Type B pancreatic cell (in vitro differentiated cells): ENCODE data around the gene VAT1L. TPM values are rescaled to one million over a fixed set of nuclear protein-coding genes. Genes with fewer than 3 reads are reported as not detected.

Experiments
- DNase-seq: peaks from one replicate; pipeline ENCODE4 v3.0.0; 2021; ENCODE audit warnings: mixed read lengths; ENCODE audit not compliant: unreplicated experiment; ENCODE audit errors: extremely low spot score
- H3K27ac Mint-ChIP-seq: 2 replicates; pipeline ENCODE4 v1.8.0; 2021; ENCODE audit warnings: mild to moderate bottlenecking, mixed read lengths
- H3K27me3 Mint-ChIP-seq: 2 replicates; pipeline ENCODE4 v1.8.0; 2021; ENCODE audit warnings: mixed read lengths
- H3K36me3 Mint-ChIP-seq: 2 replicates; pipeline ENCODE4 v1.8.0; 2021; ENCODE audit warnings: mixed read lengths
- H3K4me1 Mint-ChIP-seq: one replicate; pipeline ENCODE4 v1.8.0; 2021; ENCODE audit warnings: mixed read lengths; ENCODE audit not compliant: unreplicated experiment
- H3K4me3 Mint-ChIP-seq: 2 replicates; pipeline ENCODE4 v1.8.0; 2021; ENCODE audit warnings: mild to moderate bottlenecking, mixed read lengths
- H3K9me3 Mint-ChIP-seq: 2 replicates; pipeline ENCODE4 v1.8.0; 2021; ENCODE audit warnings: mixed read lengths
- total RNA-seq: library from RNA; stranded (reverse); gene quantifications from 2 replicates; pipeline ENCODE4 v1.2.1, GENCODE V29; 2021; ENCODE audit warnings: low replicate concordance
- TF ChIP-seq, protein P1 (sequence below): fragments of 200-600 bp; sonication (generic); conservative IDR thresholded peaks from 2 replicates; pipeline ENCODE4 v1.5.0; 2021; ENCODE audit warnings: antibody characterized with exemption, mild to moderate bottlenecking

Gene VAT1L
- total RNA-seq, 1 donor from 2014 or later = 12.4 TPM

DNA sequence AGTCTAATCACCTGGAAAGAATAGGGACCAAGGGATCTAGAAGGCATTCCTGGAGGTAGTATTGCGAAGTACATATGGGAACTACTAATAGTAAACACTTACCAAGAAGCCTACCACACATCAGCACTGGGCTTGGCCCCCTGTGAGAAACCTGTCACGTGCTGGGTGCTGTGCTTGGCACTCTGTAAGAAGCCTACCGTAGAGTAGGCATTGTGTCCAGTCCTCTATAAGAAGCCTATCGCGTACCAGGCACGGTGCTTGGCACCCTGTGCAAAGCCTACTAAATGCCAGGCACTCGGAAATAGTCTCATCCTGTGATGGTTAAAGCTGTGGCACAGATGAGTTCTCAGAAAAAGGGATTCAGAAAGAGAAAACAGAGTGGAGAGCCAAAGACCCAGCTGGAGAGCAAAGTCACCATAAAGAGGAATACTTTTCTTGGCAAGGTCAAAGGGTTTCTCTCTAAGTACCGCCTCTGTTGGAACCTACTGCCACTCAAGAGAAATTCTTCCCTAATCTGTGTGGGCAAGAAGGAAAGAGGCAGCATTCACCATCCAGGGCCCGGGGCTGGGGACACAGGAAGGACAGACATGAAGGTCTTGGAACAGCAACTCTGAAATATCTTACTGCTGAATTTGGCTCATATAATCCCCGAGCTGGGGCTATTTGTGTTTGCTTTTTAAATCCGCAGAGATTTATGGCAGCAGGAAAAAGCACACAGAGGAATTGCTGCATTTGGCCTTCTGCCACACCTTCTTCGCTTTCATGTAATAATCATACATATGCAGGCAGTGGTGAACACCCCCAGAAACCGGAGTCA is 81.8 kb downstream of the VAT1L start:
- TF ChIP-seq, protein P1, sequence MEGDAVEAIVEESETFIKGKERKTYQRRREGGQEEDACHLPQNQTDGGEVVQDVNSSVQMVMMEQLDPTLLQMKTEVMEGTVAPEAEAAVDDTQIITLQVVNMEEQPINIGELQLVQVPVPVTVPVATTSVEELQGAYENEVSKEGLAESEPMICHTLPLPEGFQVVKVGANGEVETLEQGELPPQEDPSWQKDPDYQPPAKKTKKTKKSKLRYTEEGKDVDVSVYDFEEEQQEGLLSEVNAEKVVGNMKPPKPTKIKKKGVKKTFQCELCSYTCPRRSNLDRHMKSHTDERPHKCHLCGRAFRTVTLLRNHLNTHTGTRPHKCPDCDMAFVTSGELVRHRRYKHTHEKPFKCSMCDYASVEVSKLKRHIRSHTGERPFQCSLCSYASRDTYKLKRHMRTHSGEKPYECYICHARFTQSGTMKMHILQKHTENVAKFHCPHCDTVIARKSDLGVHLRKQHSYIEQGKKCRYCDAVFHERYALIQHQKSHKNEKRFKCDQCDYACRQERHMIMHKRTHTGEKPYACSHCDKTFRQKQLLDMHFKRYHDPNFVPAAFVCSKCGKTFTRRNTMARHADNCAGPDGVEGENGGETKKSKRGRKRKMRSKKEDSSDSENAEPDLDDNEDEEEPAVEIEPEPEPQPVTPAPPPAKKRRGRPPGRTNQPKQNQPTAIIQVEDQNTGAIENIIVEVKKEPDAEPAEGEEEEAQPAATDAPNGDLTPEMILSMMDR = no peak
- H3K27me3 Mint-ChIP-seq = no peaks in the 10 kb centered on the region
- no peak for DNase-seq
- H3K27ac Mint-ChIP-seq = no peak overlapping the region
- peaks cover 13% of the 10 kb centered on the region for H3K4me1 Mint-ChIP-seq
- H3K9me3 Mint-ChIP-seq = no peaks in the 10 kb centered on the region
- no peak overlapping the region for H3K4me3 Mint-ChIP-seq
- H3K36me3 Mint-ChIP-seq = no peaks in the 10 kb centered on the region

DNA sequence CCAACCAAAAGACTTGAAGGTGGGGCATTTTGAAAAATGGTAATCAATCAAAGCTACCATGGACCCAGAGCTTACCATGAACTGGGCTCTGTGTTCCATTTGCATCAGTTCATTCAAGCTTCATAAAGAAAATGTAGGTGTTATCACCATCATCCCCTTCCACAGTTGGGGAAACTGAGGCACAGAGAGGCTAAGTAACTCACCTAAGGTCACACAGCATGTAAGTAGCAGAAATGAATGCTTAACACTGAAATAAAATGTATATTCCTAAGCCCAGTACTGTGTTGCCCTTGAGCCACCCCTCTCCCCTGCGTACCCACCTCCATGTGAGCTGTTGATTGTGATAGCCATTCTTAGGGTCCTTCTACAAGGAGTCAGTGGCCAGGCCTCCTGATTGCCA is 83.6 kb downstream of the VAT1L start:
- TF ChIP-seq, protein P1 = no peak
- H3K36me3 Mint-ChIP-seq = no peaks in the 10 kb centered on the region
- no peak overlapping the region for H3K27ac Mint-ChIP-seq
- no peak for DNase-seq
- H3K9me3 Mint-ChIP-seq = no peaks in the 10 kb centered on the region
- no peak overlapping the region for H3K4me3 Mint-ChIP-seq
- peaks cover 13% of the 10 kb centered on the region for H3K4me1 Mint-ChIP-seq
- no peaks in the 10 kb centered on the region for H3K27me3 Mint-ChIP-seq

DNA sequence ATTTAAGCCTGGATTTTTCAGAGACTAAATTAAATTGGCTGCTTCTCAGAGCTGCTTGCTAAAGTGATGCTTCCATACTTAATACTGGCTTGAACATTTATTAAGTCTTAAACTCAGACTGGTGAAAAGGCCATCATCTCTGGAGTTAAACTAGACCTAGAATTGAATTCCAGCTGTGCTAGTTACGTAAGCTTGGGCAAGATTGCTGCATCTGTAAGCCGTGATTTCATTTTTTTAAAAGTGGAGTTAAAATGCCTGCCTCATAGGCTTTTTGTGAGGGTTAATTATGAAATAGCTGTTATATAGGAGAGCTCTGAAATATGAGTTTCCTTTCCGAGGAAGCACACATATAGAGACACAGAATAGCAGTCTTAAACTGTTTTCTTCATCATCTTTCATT is 84.7 kb downstream of the VAT1L start:
- H3K36me3 Mint-ChIP-seq = no peaks in the 10 kb centered on the region
- H3K27ac Mint-ChIP-seq = no peak overlapping the region
- no peak for DNase-seq
- peaks cover 13% of the 10 kb centered on the region for H3K4me1 Mint-ChIP-seq
- H3K27me3 Mint-ChIP-seq = no peaks in the 10 kb centered on the region
- H3K9me3 Mint-ChIP-seq = no peaks in the 10 kb centered on the region
- no peak overlapping the region for H3K4me3 Mint-ChIP-seq
- TF ChIP-seq, protein P1 = no peak

DNA sequence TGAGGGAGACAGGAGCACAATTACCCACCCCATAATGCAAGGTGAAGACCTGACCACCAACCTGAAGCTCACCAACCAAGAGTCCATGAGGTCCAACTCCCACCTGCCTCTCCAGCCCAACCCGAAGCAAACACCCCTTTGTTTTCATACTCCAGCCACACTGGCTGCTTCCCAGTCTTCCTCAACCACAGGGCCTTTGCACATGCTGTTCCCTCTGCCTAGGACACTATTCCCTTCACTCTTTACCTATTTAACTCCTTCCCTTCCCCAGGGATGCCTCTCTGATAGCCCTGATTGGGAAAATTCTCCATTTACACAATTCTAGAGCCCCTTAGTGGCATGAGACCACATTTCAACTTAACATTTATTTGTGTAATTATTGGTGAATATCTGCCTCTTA is 86.0 kb downstream of the VAT1L start:
- DNase-seq = no peak
- Mint-ChIP-seq H3K27ac (no peak overlapping the region), H3K9me3 (no peaks in the 10 kb centered on the region), H3K27me3 (peaks cover 5% of the 10 kb centered on the region), H3K36me3 (no peaks in the 10 kb centered on the region), H3K4me3 (no peak overlapping the region), H3K4me1 (peaks cover 8% of the 10 kb centered on the region)
- TF ChIP-seq, protein P1 = no peak

DNA sequence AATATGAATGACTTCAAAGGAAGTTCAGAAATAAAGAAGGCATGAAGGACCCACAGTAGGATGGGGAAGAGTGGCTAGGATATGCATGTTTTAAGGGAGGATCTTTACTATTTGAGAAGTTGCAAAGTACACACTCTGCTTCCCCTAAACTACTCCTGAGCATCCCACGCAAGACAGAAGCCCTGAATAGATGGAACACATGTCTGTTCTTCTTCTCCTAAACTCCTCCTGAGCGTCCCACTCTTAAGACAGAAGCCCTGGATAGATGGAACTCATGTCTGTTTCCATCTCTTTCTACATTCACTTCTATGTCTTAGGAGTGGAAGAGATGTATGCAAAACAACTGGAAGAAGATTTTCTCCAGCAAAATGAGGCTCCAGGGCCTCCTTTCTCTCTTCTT is 88.4 kb downstream of the VAT1L start:
- DNase-seq = no peak
- TF ChIP-seq, protein P1 = no peak
- H3K9me3 Mint-ChIP-seq = no peaks in the 10 kb centered on the region
- H3K4me3 Mint-ChIP-seq = no peak overlapping the region
- H3K27ac Mint-ChIP-seq = no peak overlapping the region
- H3K4me1 Mint-ChIP-seq = peaks cover 4% of the 10 kb centered on the region
- peaks cover 5% of the 10 kb centered on the region for H3K27me3 Mint-ChIP-seq
- no peaks in the 10 kb centered on the region for H3K36me3 Mint-ChIP-seq
